Mesendoderm (in vitro differentiated cells): ENCODE results near the gene PSMD8.
"Not testable (repeated sequence)": the region's sequence is repeated elsewhere in the genome, so short reads cannot be mapped to it uniquely, and the experiment has no call there.

Source experiments
- DNase-seq: peaks from one replicate; pipeline ENCODE4 v3.0.0; 2013
- H2AK5ac ChIP-seq: 2 replicates; pipeline ENCODE4 v1.6.1; 2013; ENCODE audit warnings: low read length, inconsistent platforms
- H2BK120ac ChIP-seq: 2 replicates; pipeline ENCODE4 v1.6.1; 2013; ENCODE audit warnings: low read depth, mild to moderate bottlenecking, low read length, moderate library complexity, mixed read lengths
- H2BK15ac ChIP-seq: replicated peaks from 2 replicates; pipeline ENCODE4 v1.6.1; 2013; ENCODE audit warnings: low read depth, mild to moderate bottlenecking, moderate library complexity
- H2BK5ac ChIP-seq: 2 replicates; pipeline ENCODE4 v1.6.1; 2013; ENCODE audit warnings: low read length, inconsistent platforms
- H3K18ac ChIP-seq: 2 replicates; pipeline ENCODE4 v1.6.1; 2013; ENCODE audit warnings: mild to moderate bottlenecking, low read length, mixed read lengths
- H3K23ac ChIP-seq: one replicate; pipeline ENCODE4 v1.6.1; 2013; ENCODE audit warnings: low read length
- H3K27ac ChIP-seq: 2 replicates; pipeline ENCODE4 v1.5.1; 2013; ENCODE audit warnings: low read depth, mild to moderate bottlenecking, inconsistent platforms, low read length, moderate library complexity
- H3K27me3 ChIP-seq: 2 replicates; pipeline ENCODE4 v1.6.1; 2013; ENCODE audit warnings: low read length, control low read depth, mild to moderate bottlenecking, inconsistent platforms; ENCODE audit not compliant: insufficient read depth, poor library complexity
- H3K36me3 ChIP-seq: 2 replicates; pipeline ENCODE4 v1.6.1; 2013; ENCODE audit warnings: low read length, inconsistent platforms; ENCODE audit not compliant: control insufficient read depth, insufficient read depth
- H3K4ac ChIP-seq: one replicate; pipeline ENCODE4 v1.6.1; 2013; ENCODE audit warnings: low read depth, mild to moderate bottlenecking, low read length, moderate library complexity
- H3K4me1 ChIP-seq: 2 replicates; pipeline ENCODE4 v1.6.1; 2013; ENCODE audit warnings: low read depth, low read length, inconsistent platforms; ENCODE audit not compliant: control insufficient read depth
- H3K4me2 ChIP-seq: 2 replicates; pipeline ENCODE4 v1.6.1; 2013; ENCODE audit warnings: low read length
- H3K4me3 ChIP-seq: 2 replicates; pipeline ENCODE4 v1.5.1; 2013; ENCODE audit warnings: mild to moderate bottlenecking, low read length
- H3K56ac ChIP-seq: one replicate; pipeline ENCODE4 v1.6.1; 2013; ENCODE audit warnings: low read length
- H3K79me1 ChIP-seq: 2 replicates; pipeline ENCODE4 v1.6.1; 2013; ENCODE audit warnings: low read length, inconsistent platforms
- H3K79me2 ChIP-seq: 2 replicates; pipeline ENCODE4 v1.6.1; 2013; ENCODE audit warnings: mild to moderate bottlenecking, low read length; ENCODE audit not compliant: control insufficient read depth, insufficient read depth
- H3K9ac ChIP-seq: 2 replicates; pipeline ENCODE4 v1.6.1; 2013; ENCODE audit warnings: low read length, inconsistent platforms
- H4K5ac ChIP-seq: one replicate; pipeline ENCODE4 v1.6.1; 2013; ENCODE audit warnings: low read length
- H4K8ac ChIP-seq: one replicate; pipeline ENCODE4 v1.6.1; 2013; ENCODE audit warnings: low read depth, mild to moderate bottlenecking, control low read depth, low read length, moderate library complexity
- WGBS: extraction: QIAGEN DNeasy Blood & Tissue Kit; methylation state at CpG from one replicate; pipeline ENCODE4 v1.1.7; 2013; ENCODE audit warnings: low lambda C conversion rate, missing lambda C conversion rate; ENCODE audit not compliant: insufficient coverage; ENCODE audit errors: extremely low coverage; 5-methylcytosine and 5-hydroxymethylcytosine counted together

PSMD8 gene

DNA sequence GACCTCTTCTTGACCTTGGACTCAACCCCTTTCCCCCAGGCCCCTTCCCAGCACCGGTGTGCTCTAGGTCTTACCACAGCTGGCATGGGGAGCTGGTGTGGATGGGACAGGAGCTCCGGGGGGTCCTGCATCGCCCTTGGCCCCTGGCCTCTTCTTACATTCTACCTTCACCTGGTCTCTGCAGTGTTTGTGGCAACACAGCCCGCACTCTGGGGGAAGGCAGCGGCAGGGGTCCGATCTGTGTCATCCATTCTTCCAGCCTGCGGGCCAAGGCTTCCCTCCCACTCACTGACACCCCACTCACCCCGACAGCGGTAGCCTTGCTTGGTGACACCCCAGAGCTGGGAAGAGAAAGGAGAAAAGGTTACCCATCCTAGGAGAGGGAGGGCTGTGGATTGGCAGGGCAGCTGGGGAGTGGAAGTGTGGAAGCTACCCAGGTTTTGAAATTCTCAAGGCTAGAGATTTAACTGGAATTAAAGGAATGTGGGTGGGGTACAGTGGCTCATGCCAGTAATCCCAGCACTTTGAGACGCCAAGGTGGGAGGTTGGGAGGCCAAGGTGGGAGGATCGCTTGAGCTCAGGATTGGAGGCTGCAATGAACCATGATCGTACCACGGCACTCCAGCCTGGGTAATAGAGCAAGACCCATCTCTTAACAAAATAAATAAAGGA lies 36.8 kb downstream of the PSMD8 start:
- no peak overlapping the region for H3K4ac ChIP-seq
- no peak for DNase-seq
- no peak overlapping the region for H2BK15ac ChIP-seq
- H2BK120ac ChIP-seq, result no peak overlapping the region
- H3K9ac ChIP-seq, result no peak overlapping the region
- no peak overlapping the region for H3K4me3 ChIP-seq
- no peak overlapping the region for H3K18ac ChIP-seq
- no peaks in the 10 kb centered on the region for H3K79me2 ChIP-seq
- H3K79me1 ChIP-seq, result no peaks in the 10 kb centered on the region
- H3K23ac ChIP-seq, result no peak overlapping the region
- no peak overlapping the region for H4K5ac ChIP-seq
- no peak overlapping the region for H3K56ac ChIP-seq
- H4K8ac ChIP-seq, result no peak overlapping the region
- H3K27ac ChIP-seq, result no peak overlapping the region
- H3K36me3 ChIP-seq, result no peaks in the 10 kb centered on the region
- WGBS, result no CpG with 5 or more reads among the region's 13 CpGs
- H2AK5ac ChIP-seq, result no peak overlapping the region
- H3K27me3 ChIP-seq, result no peaks in the 10 kb centered on the region
- no peak overlapping the region for H3K4me2 ChIP-seq
- H3K4me1 ChIP-seq, result no peaks in the 10 kb centered on the region
- no peak overlapping the region for H2BK5ac ChIP-seq

DNA sequence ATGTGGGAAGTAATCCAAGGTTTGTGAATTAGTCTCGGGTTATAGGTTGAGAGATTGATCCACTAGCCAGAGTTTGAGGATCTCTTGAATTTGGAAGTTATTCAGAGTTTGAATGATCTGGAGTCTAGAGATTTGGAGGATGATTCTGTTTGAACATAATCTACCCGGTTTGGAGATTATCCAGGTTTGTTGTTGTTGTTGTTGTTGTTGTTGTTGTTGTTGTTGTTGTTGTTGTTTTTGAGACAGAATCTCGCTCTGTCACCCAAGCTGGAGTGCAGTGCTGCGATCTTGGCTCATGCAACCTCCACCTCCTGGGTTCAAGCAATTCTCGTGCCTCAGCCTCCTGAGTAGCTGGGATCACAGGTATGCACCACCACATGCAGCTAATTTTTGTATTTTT lies 37.5 kb downstream of the PSMD8 start:
- H4K5ac ChIP-seq, H3K4me3 ChIP-seq, H3K27me3 ChIP-seq, DNase-seq, H3K18ac ChIP-seq, H3K36me3 ChIP-seq, H3K27ac ChIP-seq, H4K8ac ChIP-seq, H2BK120ac ChIP-seq, H2BK15ac ChIP-seq, H2AK5ac ChIP-seq, H3K23ac ChIP-seq, H3K56ac ChIP-seq, H3K79me2 ChIP-seq, H3K4me2 ChIP-seq, H3K4me1 ChIP-seq, H3K9ac ChIP-seq, H2BK5ac ChIP-seq, H3K4ac ChIP-seq, H3K79me1 ChIP-seq: not testable (repeated sequence)
- WGBS, result no CpG with 5 or more reads among the region's 5 CpGs

DNA sequence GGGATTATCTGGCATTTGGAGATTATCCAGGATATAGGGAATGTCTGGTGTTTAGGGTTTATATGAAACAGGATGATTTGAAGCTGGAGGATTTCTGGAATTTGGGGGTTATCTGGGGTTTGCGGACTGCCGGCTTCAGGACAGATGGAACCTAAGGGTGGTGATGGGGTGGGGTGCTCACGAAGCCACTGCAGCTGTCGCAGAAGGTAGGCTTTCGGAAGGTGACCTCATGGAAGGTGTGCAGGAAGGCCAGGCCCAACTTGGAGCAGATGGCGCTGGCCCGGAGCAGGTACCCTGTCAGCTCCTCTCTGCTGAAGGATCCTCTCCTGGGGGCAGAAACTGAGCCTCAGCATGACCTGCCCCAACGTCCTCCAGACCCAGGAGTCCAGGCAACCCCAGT lies 38.1 kb downstream of the PSMD8 start:
- H3K4ac ChIP-seq, result no peak overlapping the region
- H3K36me3 ChIP-seq, result no peaks in the 10 kb centered on the region
- H3K4me3 ChIP-seq, result no peak overlapping the region

DNA sequence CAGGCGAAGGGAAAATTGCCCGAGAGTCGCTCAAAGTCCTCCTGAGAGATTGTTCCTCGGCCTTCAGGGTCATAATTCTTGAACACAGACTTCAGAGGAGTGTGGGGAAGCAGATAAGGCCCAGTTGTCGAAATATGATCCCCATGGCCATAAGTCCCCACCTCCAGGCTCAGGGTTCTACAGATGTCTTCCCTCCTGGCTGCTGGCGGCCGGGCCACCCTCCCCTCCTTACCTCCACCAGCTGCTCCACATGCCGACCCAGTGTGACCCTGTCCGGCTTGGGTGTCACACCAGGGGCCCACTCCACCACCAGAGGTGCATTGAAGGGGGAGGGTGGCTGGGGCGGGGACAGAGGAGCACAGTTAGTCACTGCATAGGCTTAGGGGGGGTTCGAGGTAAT lies 38.6 kb downstream of the PSMD8 start:
- Histone ChIP-seq H3K56ac (no peak overlapping the region), H3K9ac (no peak overlapping the region), H3K36me3 (no peaks in the 10 kb centered on the region), H3K18ac (no peak overlapping the region), H3K27me3 (no peaks in the 10 kb centered on the region), H4K8ac (no peak overlapping the region), H2BK120ac (no peak overlapping the region), H3K4me2 (no peak overlapping the region), H3K79me2 (no peaks in the 10 kb centered on the region), H2AK5ac (no peak overlapping the region), H3K4me1 (no peaks in the 10 kb centered on the region), H3K4ac (no peak overlapping the region), H4K5ac (no peak overlapping the region), H3K4me3 (no peak overlapping the region), H3K27ac (no peak overlapping the region), H3K79me1 (no peaks in the 10 kb centered on the region), H2BK5ac (no peak overlapping the region), H2BK15ac (no peak overlapping the region), H3K23ac (no peak overlapping the region)
- no peak for DNase-seq
- no CpG with 5 or more reads among the region's 11 CpGs for WGBS

More for the DNA sequence above, 38.1 kb downstream of the PSMD8 start:
- no peak overlapping the region for H4K8ac ChIP-seq
- no peaks in the 10 kb centered on the region for H3K79me1 ChIP-seq
- no peak overlapping the region for H3K18ac ChIP-seq
- H3K27me3 ChIP-seq, result no peaks in the 10 kb centered on the region
- no peak overlapping the region for H3K23ac ChIP-seq
- H3K4me1 ChIP-seq, result no peaks in the 10 kb centered on the region
- no peak overlapping the region for H3K4me2 ChIP-seq
- no peak overlapping the region for H2BK5ac ChIP-seq
- no peak for DNase-seq
- WGBS, result no CpG with 5 or more reads among the region's 8 CpGs
- no peak overlapping the region for H3K9ac ChIP-seq
- H2BK15ac ChIP-seq, result no peak overlapping the region
- no peak overlapping the region for H4K5ac ChIP-seq
- H2BK120ac ChIP-seq, result no peak overlapping the region
- H3K56ac ChIP-seq, result no peak overlapping the region
- H3K79me2 ChIP-seq, result no peaks in the 10 kb centered on the region
- no peak overlapping the region for H3K27ac ChIP-seq
- H2AK5ac ChIP-seq, result no peak overlapping the region

DNA sequence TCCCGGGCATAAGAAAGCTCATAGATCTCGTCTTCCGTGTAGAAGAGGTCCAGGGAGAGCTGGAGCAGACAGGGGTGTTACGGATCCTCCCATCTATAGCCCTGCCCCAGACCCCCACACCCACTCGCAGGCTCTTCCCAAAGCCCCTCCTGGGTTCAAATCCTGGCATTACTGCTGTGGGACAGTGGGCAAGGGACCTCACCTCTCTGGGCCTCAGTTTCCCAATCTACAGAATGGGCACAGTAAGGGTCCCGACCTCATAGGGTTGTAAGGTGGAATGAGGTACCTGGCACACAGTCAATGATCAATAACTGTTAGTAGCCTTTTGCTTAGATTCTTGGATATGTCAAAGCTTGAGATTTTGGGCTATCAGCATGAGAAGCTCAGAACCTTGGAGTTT lies 39.0 kb downstream of the PSMD8 start:
- Histone ChIP-seq H3K23ac (no peak overlapping the region), H2BK120ac (no peak overlapping the region), H3K79me2 (no peaks in the 10 kb centered on the region), H3K4me2 (no peak overlapping the region), H3K27me3 (no peaks in the 10 kb centered on the region), H3K4ac (no peak overlapping the region), H3K56ac (no peak overlapping the region), H2AK5ac (no peak overlapping the region), H3K36me3 (no peaks in the 10 kb centered on the region), H3K9ac (no peak overlapping the region), H3K79me1 (no peaks in the 10 kb centered on the region), H2BK5ac (no peak overlapping the region), H2BK15ac (no peak overlapping the region), H4K8ac (no peak overlapping the region), H4K5ac (no peak overlapping the region), H3K4me3 (no peak overlapping the region), H3K4me1 (peaks cover 2% of the 10 kb centered on the region), H3K18ac (no peak overlapping the region), H3K27ac (no peak overlapping the region)
- no peak for DNase-seq
- no CpG with 5 or more reads among the region's 6 CpGs for WGBS

DNA sequence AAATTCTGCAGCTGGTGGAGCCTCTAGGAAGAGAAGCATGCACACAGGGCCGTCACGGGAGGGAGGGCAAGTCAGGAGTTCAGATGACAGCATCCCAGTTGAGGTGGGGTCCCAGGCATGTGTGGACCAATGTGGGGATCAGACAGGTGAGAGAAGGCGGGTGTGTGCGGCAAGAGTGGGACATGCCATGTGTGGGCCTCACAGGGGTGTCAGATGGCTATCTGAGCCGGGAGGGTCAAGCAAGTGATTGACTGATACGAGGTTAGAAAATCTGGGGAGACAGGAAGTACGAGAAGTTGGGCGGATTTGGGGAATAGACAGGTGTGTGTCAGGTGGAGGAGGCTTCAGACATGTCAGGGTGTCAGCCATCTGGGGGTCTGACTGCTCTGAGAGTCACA lies 42.8 kb downstream of the PSMD8 start:
- H3K4me2 ChIP-seq, result no peak overlapping the region
- no peaks in the 10 kb centered on the region for H3K27me3 ChIP-seq
- no peak overlapping the region for H2BK120ac ChIP-seq
- no peaks in the 10 kb centered on the region for H3K36me3 ChIP-seq
- H2BK15ac ChIP-seq, result no peak overlapping the region
- H3K4ac ChIP-seq, result no peak overlapping the region
- WGBS, result no CpG with 5 or more reads among the region's 8 CpGs
- peaks cover 2% of the 10 kb centered on the region for H3K4me1 ChIP-seq
- DNase-seq, result no peak
- H3K79me1 ChIP-seq, result no peaks in the 10 kb centered on the region
- no peak overlapping the region for H3K18ac ChIP-seq
- no peak overlapping the region for H3K56ac ChIP-seq
- no peak overlapping the region for H4K8ac ChIP-seq
- no peak overlapping the region for H2BK5ac ChIP-seq
- no peak overlapping the region for H2AK5ac ChIP-seq
- no peak overlapping the region for H3K4me3 ChIP-seq
- H3K9ac ChIP-seq, result no peak overlapping the region
- no peak overlapping the region for H4K5ac ChIP-seq
- H3K79me2 ChIP-seq, result no peaks in the 10 kb centered on the region
- H3K27ac ChIP-seq, result no peak overlapping the region
- no peak overlapping the region for H3K23ac ChIP-seq
